ENCODE data around the gene F13A1.
"Not testable (repeated sequence)": the region's sequence is repeated elsewhere in the genome, so short reads cannot be mapped to it uniquely, and the experiment has no call there.

Gene F13A1

DNA sequence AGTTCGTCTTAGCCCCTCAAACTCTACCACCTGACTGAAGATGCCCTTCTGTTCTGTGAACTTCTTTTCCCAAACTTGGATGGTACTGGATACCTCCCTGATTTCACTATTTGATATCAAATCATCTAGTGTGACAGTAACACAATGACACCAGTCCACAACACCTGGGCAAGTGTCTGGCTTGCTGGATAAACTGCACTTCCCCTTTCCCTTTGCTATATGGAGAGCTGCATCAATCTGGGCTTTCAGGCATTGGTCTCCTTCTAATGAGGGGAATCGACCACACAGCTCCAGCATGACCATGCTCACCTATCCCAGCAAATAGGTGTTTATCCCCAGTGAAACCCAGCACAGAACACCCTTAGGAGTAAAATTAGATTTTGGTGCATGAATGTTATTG, 3.1 kb downstream of the F13A1 start:
- no peak for DNase-seq

DNA sequence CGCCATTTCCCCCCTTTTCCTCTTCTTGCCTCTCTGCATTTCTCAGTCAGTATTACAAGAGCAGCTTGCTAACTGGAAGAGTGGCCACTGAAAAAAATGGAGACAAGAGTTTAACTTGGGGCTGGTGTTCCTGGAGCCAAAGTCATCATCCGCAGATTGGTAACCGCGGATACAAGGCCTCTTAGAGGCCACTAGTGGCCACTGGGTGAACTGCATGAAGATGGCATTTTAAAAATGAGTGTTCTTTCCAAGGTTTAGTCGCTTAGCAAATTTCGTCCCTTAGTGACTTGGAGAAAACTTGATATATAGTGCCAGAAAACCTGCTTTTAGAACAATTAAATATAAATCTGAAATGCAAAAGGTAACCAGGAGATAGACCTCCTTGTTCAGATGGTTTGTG, 4.8 kb downstream of the F13A1 start:
- DNase-seq, result no peak

DNA sequence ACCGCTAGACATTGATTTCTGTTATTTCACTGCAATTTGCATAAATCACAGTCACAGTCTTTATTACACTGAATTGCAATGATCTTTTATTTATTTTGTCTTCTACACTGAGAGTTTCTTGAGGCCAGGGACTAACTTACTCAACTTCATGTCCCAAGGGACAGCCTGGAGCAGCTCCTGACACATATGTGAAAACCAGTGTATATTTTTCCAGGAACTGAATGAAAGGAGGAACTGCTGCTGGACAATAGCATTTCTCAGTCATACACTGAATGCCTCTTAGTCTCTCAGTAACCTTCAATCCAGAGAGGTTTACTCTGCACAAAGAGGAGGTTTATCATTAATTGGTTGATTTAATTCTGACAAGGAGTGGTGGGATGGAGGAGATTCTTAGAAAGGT, 5.9 kb downstream of the F13A1 start:
- no peak for DNase-seq

DNA sequence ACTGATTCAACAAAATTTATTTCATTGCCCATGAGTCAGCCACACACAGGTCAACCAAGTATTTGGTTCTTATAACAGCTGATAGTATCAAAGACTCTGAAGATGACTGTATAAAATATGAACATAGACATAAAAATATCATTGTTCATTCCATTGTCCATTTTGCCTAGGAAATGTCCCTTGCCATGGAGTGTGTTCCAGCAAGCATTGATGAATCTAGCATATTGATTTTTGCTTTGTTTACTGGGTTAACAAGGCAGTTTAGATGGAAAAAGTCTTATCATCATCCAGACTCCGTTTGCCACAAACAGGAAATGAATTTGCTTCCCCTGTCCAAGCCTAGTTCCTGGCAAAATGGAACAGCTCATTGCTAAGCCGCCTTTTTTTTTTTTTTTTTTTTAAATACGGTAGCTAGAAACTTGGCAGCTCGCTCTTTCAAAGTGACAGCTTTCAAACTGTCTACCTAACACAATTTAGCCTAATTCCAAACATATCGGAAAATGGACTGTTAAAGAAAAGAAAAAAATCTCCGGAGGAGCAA, 7.5 kb downstream of the F13A1 start:
- no peak for DNase-seq

DNA sequence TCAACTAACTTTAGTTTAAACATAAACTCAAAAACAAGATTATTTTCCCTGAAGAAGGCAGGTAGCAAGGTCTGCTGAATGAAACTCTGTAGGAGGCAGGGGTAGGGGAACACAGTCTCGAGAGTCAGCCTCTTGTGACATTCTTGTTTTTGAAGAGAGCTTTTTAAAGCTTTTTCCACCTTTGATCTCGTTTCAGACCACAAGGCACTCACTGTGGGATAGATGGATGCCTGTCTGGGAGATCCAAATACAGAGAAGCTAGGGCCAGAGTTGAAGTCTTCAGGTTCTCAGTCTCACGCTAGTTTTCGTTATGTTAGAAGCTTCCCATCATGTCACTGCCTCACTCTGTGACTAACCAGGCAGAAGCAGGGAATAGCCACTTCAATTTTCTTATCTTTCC, 14.9 kb downstream of the F13A1 start:
- no peak for DNase-seq

DNA sequence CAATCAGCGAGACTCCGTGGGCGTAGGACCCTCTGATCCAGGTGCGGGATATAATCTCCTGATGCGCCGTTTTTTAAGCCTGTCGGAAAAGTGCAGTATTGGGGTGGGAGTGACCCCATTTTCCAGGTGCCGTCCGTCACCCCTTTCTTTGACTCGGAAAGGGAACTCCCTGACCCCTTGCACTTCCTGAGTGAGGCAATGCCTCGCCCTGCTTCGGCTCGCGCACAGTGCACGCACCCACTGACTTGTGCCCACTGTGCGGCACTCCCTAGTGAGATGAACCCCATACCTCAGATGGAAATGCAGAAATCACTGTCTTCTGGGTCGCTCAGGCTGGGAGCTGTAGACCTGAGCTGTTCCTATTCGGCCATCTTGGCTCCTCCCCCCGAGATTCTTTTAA, 20.1 kb downstream of the F13A1 start:
- not testable (repeated sequence) for DNase-seq

DNA sequence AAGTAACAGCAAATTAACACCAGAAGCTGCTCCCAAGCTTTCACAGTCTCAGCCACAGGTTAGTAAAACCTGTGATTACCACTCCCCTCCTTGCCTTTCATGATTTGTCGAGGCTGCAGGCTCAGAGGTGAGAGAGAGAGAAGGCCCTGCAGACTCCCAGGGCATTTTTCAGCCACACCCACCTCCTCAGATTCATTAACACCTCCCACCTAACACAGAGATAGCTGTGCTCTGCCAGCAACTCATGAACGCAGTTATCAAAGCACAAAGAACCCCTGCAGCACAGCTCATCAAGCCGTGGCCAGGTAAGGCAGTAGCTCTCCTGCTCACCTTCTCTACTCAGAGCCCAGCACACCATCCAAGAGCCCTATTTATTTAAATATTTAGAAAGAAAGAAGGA, 27.1 kb downstream of the F13A1 start:
- no peak for DNase-seq

DNA sequence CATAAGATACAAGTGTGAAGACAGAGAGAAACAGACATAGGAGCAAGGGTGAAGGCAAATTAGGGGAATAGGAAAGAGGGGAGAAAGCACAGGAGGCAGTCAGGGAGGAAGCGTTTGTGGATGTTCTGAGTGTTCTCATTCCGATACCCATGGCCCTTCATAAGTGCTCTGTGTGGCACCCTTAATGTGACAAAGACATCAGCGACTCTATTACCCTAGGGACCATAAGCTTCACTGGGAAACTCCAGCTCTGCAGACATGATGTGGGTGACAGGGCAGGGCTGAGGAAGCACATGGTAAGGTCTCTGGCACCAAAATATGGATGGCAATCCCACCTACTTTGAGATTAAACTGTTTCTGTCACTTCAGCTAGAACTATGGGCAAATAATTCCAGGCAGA, 33.0 kb downstream of the F13A1 start:
- DNase-seq, result no peak

DNA sequence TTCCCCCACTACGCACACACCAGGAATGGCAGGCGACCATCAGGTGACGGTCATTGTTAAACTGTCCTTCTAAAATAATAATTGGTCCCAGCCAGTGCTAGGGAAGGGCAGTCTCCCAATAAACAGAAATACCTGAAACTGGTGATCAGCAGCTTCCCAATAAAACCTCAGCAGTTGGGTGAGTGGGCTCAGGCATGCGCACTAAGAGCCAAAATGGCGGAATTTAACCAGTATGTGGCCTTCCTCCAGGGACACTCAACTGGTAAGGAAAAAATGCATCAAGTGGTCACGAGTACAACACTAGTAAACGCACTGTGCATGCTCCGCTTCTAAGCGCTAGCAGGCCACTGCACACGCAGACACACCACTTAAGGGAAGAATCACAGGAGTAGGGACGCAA, 34.8 kb downstream of the F13A1 start:
- no peak for DNase-seq

DNA sequence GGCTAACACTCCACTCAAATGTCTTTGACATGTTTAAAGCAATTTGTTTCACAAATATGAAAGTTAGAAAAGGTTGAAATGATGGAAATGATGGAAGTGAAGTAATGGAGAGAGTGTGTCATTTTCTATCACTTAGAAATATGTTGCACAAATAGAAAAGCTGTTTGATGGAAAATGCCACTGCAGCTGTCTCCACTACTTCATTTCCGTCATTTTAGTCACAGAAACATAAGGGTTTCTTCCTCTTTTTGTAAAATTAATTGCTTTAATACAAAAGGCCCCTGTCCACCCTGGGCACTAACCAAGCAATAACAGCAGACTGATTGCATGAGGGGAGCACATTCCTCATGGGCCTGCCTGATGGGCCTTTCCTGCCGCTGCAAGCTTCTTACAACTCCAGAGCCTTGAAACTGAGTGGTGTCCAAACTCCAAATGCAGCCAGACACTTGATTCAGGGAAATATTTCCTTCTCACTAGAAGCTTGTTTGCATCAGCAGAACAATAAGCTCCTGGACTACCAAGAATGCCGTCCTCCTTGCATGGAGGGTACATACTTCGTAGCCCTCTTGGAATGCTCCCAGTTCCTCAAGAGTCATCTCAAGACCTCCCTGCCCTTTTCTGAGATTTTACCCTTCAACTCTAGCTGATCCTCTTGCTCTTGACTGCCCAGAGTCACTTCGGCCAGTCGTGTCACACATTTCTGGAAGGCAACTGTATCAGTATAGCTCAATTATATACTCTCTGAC, 36.1 kb downstream of the F13A1 start:
- DNase-seq, result no peak

DNA sequence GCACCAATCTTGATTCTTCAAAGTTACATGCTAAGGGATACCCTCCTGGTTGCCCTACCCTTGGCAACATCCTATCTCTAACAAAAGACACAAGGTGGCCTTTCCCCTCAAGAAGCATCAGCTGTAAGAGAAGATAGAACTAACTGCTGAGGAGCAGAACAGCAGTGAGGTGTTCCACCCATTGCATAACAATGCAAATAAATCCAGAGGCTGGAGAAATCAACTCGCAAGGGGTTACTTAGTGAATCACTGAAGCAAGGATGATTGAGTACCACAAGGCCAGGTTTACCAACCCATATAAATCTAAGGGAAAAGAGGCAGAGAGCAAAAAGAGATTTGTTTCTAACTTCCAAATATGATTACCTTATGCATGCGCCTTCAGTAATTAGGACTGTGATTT, 36.7 kb downstream of the F13A1 start:
- no peak for DNase-seq

DNA sequence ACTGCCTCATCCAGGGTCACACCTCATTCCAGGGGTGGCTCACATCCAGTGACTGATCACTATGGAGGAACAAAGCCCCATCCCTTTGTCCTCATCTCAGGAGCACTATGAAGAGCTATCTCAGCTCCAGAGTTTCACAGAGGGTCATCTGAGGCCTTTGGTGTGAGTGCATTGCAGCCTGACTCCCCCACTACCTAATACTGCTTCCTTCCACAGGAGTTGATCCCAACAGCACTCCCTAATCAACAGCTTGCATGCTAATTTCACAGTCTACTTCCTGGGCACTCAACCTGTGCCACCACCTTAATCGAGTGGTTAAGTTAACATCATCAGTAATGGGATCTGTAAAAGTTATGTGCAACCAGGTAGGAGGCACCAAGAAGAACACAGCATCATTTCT, 37.7 kb downstream of the F13A1 start:
- no peak for DNase-seq

DNA sequence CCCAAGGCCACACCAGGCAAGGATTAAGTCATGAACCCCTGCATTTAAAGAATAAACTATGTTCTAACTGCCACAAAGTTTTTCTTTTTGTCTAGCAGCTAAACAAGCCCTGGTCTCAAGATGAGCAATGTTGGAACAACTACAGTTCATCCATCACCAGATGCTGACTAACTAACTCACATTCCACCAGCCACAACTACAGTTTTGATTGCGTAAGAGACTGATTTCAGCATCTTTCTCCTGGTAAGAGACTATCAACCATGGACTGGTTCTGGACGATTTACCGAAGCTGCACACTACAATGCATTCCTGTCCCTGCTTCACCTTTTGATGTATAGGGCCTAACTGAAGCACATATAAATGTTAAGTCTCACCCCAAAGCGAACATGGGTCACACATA, 43.0 kb downstream of the F13A1 start:
- DNase-seq, result no peak

DNA sequence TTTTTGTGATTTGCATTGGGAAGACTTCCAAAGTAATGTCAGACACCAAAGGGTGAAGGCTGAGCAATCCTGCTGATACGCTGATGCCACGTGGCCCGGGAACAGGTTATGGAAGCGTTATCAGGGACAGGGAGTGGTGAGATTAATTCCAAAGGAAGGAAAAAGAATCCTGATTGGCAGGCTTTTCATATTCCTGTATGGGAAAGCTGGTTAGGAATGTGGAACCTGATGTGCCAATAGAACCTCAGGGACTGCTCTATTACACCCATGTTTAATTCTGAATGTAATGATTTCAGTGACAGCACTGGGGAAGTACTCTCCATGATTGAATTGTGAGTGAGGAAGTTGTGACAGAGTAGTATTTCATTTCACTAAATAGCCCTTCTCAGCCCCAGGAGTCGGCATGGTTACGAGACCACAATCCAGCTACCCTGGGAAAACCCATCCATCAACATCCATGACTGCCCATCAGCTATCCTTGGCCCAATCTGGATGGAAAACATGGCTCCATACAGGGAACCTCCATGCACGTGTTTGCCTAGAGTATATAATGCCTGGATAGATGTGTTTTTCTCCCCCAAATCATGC, 49.4 kb downstream of the F13A1 start:
- no peak for DNase-seq

DNA sequence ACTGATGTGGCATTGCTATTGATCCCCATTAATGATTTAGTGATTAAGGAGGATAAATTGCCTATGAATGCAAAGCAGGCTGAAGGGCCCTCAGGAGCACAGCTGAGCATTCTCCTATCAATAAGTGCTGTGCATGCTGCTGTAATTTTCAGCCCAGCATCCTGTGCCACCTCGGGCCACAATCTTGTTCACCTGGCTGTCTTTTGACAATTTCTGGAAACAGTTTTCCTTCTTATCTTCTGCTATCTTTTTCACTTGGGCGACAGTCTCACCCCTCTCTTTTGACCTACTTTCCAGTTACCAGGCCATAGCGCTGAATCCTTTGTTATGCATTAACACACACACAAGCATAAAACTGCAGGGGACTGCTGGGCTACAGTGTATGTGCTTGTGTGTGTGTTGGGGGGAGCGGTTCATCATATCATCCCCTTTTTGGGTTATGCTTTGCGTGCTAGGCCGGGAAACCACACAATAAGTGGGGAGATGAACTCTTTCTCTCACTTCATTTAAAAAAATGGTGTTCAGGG, 60.2 kb downstream of the F13A1 start:
- DNase-seq, result no peak

DNA sequence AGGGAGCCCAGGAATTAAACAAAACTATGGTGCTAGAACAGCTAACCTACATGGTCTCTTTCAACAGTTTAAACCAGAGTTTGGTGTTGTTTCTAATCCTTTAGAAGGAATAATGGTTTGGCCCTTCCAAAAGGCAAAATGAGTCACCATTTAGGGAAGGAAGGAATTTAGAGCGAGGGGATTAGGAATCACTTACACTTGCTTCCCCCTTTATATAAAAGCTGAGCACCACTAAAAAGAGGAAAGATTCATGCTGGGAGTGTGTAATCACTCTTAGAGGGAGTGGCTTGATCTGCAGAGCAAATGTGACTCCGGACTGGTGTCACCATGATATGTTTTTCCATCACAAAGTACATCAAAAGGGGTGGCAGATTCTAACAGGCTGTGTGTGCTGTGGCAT, 63.6 kb downstream of the F13A1 start:
- no peak for DNase-seq

DNA sequence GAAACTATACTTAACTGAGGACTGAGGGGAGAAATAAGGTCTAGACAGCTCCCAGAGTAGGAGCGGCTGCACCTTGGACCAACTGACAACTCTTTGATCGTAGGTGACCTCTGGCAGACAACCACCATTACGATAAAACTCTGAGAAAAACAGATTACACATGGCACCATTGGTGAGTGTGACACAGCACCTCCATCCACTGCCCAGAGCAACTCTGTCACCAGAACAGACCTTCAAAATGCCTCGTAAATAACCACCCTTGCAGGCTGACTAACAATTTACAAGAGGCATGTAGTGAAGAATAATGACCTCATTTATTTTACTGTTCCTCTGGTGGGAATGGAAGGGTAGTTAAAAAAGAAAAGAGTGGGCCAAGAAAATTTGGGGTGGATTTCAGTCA, 64.2 kb downstream of the F13A1 start:
- DNase-seq, result no peak

DNA sequence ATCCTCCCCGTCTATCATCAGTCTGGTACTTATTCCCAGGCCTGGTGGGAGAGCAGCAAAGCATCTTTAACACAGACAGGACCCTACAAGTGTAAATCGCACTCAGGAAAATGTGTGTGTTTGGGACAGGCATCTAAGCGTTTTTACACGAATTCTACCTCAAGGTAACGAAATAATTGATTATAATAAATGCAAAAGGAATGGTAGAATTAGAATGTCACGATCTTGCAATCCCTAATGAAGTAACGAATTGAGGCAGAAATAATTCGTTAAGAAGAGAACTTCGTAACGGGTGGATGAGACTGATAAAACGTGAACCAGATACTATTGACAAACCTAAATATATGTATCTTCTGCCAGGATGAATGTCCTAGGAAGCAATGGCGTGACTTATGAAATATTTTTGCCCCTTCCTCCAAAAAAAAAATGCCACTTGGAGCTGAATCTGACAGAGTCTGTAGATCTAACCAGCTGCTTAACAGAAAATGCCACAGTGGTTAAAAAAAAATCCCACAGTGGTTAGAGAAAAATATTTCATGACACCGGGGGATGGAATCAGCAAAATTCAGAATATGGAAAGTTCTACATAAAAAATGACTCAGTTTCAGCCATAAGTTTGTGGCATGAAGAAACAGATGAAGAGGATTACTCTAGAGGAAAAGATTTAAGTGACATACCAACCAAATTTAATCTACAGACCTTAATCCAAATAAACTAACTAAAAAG, 68.7 kb downstream of the F13A1 start:
- DNase-seq, result no peak

DNA sequence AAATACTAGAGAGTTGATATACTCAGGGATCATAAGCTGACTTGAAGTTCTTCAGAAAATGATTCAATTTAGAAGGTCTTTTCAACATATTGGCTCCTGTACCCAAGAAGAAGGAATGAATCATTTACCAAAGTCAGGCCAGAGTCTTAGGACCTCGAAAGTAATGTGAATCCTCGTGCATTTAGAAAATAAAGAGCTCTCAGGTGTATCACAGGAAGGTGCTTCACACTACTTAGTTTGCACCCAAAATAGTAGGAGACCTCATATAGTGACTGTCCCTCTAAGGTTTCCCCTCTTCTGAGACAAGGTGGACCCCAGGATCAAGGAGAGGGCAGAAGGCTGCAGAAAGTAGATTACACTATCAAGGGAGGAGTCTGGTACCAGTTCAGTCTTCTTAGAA, 71.8 kb downstream of the F13A1 start:
- DNase-seq, result no peak

DNA sequence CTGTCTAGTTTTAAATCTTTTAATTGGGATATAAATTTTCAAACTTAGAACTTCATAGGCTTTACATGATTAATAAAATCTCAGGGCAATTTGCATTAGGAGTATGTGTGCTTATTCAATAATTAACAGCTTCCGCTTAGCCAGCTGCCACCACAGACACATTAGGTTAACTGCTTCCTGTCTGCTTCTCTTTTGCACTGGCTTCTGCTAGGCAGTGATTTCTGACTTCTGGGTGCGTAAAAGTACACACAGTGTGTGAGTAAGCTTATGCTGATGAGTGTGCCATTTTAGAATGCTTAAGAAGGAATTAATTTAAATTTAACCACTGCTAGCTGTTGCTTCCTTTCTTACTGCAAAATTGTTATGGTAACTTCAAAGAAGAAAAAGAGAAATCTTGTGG, 73.9 kb downstream of the F13A1 start:
- DNase-seq, result no peak

DNA sequence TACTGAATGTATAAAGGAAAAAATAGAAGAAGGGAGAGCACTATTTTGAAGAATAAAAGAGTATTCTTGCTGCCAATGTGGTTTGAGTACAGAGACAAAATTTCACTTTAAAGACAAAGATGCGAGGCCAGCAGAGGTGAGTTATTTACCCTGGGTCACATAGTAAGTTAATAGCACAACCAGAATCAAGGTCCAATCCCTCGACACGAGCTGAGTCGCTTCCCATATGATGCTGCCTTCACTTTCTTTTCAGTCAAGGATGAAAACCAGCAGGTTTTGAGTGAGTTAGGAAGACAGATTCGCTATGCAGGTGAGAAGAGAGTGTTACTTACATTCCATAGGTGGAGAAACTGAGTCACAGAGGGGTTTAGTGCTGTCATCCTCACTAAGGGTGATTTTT, 75.8 kb downstream of the F13A1 start:
- DNase-seq, result no peak

DNA sequence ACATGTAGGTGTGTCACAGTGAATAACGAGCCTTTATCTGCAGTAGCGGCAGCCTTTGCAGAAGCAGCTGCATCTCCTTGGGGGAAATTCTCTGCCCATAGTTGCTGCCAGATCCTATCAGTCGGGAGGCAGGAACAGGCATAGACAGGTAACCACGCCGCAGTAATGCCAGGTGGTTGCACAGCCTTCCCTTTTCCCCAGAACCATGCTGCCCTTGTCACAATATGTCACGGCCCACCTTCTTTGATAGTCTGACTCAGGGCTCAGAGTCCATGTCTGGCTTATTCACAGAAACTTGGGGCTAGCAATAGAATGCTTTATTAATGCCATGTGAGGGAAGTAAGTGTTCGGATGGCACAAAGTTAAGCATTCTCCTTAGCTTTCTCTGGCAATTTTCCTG, 76.6 kb downstream of the F13A1 start:
- DNase-seq, result no peak

DNA sequence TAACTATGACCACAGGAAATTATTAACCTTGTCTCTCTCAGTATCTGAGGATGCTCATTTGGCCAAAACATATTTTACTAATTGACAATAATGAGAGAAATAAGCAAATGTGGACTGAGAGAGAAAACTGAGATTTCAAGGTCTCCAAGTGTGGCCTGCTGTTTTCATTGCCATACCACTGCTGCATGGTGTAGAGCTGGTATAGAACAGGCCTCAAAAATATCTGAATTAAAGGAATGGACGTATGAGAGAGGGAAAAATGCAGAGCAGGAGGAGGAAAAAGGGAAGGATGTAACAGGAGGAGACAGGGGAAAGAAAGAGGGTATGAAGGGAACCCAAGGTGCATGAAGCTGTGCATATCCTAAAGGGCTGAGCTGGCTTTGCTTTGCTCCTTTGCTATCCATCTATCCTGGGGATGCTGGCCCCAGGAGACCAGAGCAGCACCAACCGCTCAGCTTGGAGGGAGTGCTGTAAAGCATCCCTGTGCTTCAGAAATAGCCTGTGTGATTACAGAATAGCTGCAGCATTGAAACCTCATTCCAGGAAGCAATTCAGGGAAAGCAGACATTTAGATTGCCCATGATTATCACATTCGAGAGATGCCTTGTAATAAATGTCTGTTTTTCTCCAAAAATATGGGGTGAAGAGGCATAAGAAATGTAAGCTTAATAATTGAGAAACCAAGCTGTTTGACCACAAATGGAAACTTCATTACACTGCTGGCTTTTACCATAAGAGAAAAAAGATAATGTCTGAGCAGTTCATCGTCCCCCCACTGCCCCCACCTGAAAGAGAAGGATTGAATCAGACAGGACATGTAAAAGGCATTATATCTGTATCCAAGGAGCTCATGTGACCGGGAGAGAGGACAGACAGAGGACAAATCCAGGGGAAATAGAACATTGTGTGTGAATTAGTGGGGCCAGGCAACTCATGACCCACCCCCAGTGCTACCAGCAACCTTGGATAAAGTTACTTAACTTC, 80.6 kb downstream of the F13A1 start:
- DNase-seq, result no peak

Data from NCI-H1092 (cell line).